Nephron (organoid): ENCODE data around the gene SCN10A.

Experiments
- H3K27ac Mint-ChIP-seq, 3 experiments: 2 replicates each; pipeline ENCODE4 v1.8.0; 2020; ENCODE audit warnings: mixed read lengths in 3 of 3, mild to moderate bottlenecking in 2 of 3, moderate library complexity in 1 of 3
- H3K27me3 Mint-ChIP-seq: 2 replicates; pipeline ENCODE4 v1.8.0; 2021; ENCODE audit warnings: low read depth, mild to moderate bottlenecking, moderate library complexity, mixed read lengths
- H3K36me3 Mint-ChIP-seq: 2 replicates; pipeline ENCODE4 v1.8.0; 2020; ENCODE audit warnings: low read depth, mixed read lengths
- H3K4me1 Mint-ChIP-seq: 2 replicates; pipeline ENCODE4 v1.8.0; 2020; ENCODE audit warnings: mixed read lengths
- H3K4me3 Mint-ChIP-seq, 3 experiments: 2 replicates each; pipeline ENCODE4 v1.8.0; 2020; ENCODE audit warnings: mild to moderate bottlenecking in 3 of 3, mixed read lengths in 3 of 3, moderate library complexity in 2 of 3
- H3K9me3 Mint-ChIP-seq: 2 replicates; pipeline ENCODE4 v1.8.0; 2020; ENCODE audit warnings: mixed read lengths
- TF ChIP-seq, protein P1 (sequence below), 3 experiments: fragments of 200-600 bp; sonication (generic); IDR thresholded peaks; one replicate each; pipeline ENCODE4 v1.5.0; 2021; ENCODE audit warnings: antibody characterized with exemption in 3 of 3; ENCODE audit not compliant: unreplicated experiment in 3 of 3

Gene SCN10A

GRCh38 chr3:38650248-38650951 lies 165.6 kb downstream of the SCN10A start:
- TF ChIP-seq, protein P1, sequence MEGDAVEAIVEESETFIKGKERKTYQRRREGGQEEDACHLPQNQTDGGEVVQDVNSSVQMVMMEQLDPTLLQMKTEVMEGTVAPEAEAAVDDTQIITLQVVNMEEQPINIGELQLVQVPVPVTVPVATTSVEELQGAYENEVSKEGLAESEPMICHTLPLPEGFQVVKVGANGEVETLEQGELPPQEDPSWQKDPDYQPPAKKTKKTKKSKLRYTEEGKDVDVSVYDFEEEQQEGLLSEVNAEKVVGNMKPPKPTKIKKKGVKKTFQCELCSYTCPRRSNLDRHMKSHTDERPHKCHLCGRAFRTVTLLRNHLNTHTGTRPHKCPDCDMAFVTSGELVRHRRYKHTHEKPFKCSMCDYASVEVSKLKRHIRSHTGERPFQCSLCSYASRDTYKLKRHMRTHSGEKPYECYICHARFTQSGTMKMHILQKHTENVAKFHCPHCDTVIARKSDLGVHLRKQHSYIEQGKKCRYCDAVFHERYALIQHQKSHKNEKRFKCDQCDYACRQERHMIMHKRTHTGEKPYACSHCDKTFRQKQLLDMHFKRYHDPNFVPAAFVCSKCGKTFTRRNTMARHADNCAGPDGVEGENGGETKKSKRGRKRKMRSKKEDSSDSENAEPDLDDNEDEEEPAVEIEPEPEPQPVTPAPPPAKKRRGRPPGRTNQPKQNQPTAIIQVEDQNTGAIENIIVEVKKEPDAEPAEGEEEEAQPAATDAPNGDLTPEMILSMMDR (IDR thresholded peaks at IDR 0.05; ENCODE audit: unreplicated experiment in 3 of 3) = no peak
- Mint-ChIP-seq H3K9me3 (no peaks in the 10 kb centered on the region), H3K27ac (no peak overlapping the region)

DNA sequence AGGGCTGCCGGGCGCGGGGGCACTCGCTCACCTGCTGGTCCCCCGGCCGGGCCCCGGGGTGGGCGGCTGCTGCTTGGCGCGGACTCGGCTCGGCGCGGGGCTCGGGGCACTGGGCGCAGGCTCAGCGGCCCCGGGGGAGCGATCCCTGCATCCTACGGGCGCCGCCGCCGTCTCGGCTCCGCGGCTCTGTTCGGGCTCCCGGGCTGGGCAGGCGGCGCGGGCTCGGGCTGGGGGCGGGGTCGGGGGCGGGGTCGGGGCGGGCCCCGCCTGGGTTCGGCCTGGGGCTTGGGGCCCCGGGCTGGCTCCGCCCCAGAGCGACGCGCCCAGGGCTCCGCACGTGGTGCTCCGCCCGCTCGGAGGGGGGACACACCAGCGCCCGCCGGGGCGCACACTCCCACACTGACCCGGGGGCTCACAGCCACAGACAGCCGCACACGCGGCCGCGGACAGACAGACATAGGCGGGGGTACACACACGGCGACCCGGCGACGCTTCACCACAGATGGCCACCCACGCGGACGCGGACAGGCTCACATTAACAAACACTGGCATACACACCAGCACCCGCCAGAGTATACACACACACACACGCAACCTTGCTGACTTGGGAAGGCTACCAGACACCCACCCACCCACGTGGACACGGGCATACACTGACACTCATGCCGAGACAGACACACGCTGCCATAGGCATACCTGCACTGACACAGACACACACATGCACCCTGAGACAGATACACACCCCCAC lies 166.3 kb downstream of the SCN10A start, which contains the start of gene SCN5A:
Gene SCN5A (minus strand): TSS at position 188 of the 748 bp plus-strand sequence. CDS start 16,380 bp downstream, outside the sequence.
- Mint-ChIP-seq H3K36me3 (no peaks in the 10 kb centered on the region), H3K4me3 (peak within 1 kb of the TSS; percentile 81 to 83 (median 81)), H3K4me1 (peaks cover 4% of the 10 kb centered on the region), H3K27ac (no peak within 1 kb of the TSS), H3K27me3 (peaks cover 21% of the 10 kb centered on the region), H3K9me3 (no peaks in the 10 kb centered on the region)
- TF ChIP-seq, protein P1 (IDR thresholded peaks at IDR 0.05; ENCODE audit: unreplicated experiment in 3 of 3) = no peak

More at GRCh38 chr3:38650248-38650951, 165.6 kb downstream of the SCN10A start:
- Mint-ChIP-seq H3K4me3 (no peak overlapping the region), H3K4me1 (peaks cover 4% of the 10 kb centered on the region), H3K27me3 (peaks cover 22% of the 10 kb centered on the region), H3K36me3 (no peaks in the 10 kb centered on the region)

DNA sequence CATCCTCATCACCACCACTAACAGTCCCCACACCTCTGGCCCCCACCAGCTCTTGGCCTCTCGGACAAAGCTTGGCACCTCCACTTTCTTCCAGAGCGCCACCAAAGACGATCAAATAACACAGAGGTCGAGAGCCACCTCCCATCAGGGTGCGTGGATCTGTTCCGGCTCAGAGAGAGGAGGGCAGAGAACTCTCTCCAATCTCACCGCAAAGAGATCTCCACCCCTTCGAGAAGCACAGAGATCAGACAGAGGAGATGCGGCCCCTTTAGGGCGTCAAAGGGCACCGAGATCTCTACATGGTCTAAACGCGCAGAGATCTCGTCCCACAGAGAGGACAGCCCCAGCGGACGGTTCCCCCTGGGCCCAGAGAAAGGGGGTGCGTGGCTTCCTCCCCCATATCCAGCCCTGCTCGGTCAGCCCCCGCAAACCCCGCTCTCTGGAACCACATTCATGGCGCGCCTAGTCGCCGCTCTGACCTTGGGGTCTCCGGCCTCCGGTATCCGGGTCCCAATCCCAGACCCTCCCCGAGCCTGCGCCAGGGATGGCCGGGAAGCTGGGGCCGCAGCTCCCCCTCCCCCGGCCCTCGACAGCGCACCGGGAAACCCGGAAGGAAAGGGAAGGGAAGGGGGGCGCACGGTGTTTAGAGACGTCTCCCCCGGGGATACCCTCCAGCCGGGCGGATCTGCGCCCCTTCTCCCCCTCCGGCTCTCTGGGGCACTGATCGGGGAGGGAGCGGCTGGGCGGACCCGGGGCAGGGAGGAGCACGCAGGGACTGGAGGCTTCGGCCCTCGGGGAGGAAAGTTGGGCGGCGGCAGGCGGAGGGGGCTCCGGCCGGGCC lies 167.1 kb downstream of the SCN10A start:
- H3K9me3 Mint-ChIP-seq = no peaks in the 10 kb centered on the region
- H3K4me3 Mint-ChIP-seq = peak overlapping the region; percentile 81 to 83 (median 81)
- no peak overlapping the region for H3K27ac Mint-ChIP-seq
- H3K36me3 Mint-ChIP-seq = no peaks in the 10 kb centered on the region
- TF ChIP-seq, protein P1 (IDR thresholded peaks at IDR 0.05; ENCODE audit: unreplicated experiment in 3 of 3) = no peak
- peaks cover 18% of the 10 kb centered on the region for H3K27me3 Mint-ChIP-seq
- H3K4me1 Mint-ChIP-seq = peaks cover 4% of the 10 kb centered on the region

GRCh38 chr3:38648024-38648658 lies 167.9 kb downstream of the SCN10A start:
- H3K27ac Mint-ChIP-seq = no peak overlapping the region
- peaks cover 11% of the 10 kb centered on the region for H3K27me3 Mint-ChIP-seq
- H3K9me3 Mint-ChIP-seq = no peaks in the 10 kb centered on the region
- no peaks in the 10 kb centered on the region for H3K36me3 Mint-ChIP-seq
- peak overlapping the region; percentile 81 to 83 (median 81) for H3K4me3 Mint-ChIP-seq
- TF ChIP-seq, protein P1 (IDR thresholded peaks at IDR 0.05; ENCODE audit: unreplicated experiment in 3 of 3) = no peak
- peaks cover 4% of the 10 kb centered on the region for H3K4me1 Mint-ChIP-seq

GRCh38 chr3:38647217-38647970 lies 168.6 kb downstream of the SCN10A start:
- TF ChIP-seq, protein P1 (IDR thresholded peaks at IDR 0.05; ENCODE audit: unreplicated experiment in 3 of 3) = no peak
- Mint-ChIP-seq H3K9me3 (no peaks in the 10 kb centered on the region), H3K4me3 (no peak overlapping the region), H3K27ac (no peak overlapping the region), H3K27me3 (peaks cover 8% of the 10 kb centered on the region), H3K36me3 (no peaks in the 10 kb centered on the region), H3K4me1 (peaks cover 4% of the 10 kb centered on the region)
